PC-9 (cell line): ENCODE results near the gene USP1.

Source experiments
- EZH2 ChIP-seq: fragments of 200-600 bp; sonication (generic); IDR thresholded peaks from 2 replicates; pipeline ENCODE4 v1.8.0; 2017; ENCODE audit warnings: antibody characterized with exemption, low read depth
- TF ChIP-seq, protein P1 (sequence below): fragments of 200-600 bp; sonication (generic); conservative IDR thresholded peaks from 2 replicates; pipeline ENCODE4 v1.6.1; 2017; ENCODE audit warnings: mixed run types, antibody characterized with exemption, mild to moderate bottlenecking, moderate library complexity

GRCh38 chr1:62462370-62462769 lies 25.5 kb downstream of the USP1 start:
- TF ChIP-seq, protein P1, sequence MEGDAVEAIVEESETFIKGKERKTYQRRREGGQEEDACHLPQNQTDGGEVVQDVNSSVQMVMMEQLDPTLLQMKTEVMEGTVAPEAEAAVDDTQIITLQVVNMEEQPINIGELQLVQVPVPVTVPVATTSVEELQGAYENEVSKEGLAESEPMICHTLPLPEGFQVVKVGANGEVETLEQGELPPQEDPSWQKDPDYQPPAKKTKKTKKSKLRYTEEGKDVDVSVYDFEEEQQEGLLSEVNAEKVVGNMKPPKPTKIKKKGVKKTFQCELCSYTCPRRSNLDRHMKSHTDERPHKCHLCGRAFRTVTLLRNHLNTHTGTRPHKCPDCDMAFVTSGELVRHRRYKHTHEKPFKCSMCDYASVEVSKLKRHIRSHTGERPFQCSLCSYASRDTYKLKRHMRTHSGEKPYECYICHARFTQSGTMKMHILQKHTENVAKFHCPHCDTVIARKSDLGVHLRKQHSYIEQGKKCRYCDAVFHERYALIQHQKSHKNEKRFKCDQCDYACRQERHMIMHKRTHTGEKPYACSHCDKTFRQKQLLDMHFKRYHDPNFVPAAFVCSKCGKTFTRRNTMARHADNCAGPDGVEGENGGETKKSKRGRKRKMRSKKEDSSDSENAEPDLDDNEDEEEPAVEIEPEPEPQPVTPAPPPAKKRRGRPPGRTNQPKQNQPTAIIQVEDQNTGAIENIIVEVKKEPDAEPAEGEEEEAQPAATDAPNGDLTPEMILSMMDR, result no peak
- TF ChIP-seq EZH2, result no peak
